ENCODE results near the gene LGR6.
"Not testable (repeated sequence)": the region's sequence is repeated elsewhere in the genome, so short reads cannot be mapped to it uniquely, and the experiment has no call there.

LGR6 gene

GRCh38 chr1:202159534-202160371 lies 33.8 kb upstream of the LGR6 start:
- DNase-seq (ENCODE audit: low read depth) = no peak

DNA sequence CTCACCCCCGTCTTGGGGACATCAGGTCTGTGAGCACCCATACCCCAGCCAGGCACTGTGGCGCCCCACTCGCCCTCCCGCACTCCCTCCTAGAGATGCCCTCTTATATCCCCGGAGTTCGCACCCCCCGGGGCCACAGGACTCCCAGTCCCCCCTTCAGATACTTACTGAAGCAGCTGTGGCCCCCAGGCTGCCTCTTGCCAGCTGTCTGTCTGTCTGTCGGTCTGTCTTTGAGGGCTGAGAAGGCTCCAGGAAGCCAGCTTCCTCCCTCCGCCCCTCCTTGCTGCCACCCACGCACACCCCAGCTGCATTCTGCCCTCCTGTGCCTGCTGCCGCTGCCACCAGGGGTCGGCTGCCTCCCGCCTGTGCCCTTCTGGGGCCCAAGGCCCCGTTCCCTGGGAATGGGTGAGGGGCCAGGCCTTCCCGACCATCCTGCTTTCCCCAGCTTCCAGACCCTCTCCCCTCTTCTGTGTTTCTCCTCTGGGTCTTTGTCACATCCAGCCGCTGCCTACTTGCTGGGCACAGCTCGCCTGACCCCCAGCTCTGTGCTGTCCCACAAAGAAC lies 33.1 kb upstream of the LGR6 start, which contains the start of gene PTPN7:
Gene PTPN7, minus strand, starts transcription at position 226 of the 564 bp plus-strand sequence. CDS start 1,200 bp downstream, outside the sequence.
- DNase-seq (ENCODE audit: low read depth) = no peak

GRCh38 chr1:202161151-202162046 lies 32.2 kb upstream of the LGR6 start:
- DNase-seq (ENCODE audit: low read depth) = no peak

DNA sequence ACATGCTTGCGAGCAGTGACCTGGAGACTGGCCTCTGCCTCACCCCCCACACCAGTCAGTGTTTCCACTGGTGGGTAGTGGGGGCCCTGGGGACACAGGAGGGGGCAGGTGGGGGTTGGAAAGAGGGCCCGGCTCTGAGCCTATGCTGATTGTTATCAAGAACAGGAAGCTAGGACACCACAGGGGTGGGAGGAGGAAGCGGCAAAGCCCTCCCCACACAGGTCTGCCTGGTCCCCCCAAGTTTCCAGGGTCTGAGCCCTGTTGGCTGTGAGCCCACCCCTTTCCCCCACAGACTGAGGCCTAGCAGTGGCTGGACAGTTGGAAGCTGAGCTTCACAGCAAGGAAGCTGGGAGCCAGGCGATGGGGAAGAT lies 31.6 kb upstream of the LGR6 start:
- no peak for DNase-seq (ENCODE audit: low read depth)

DNA sequence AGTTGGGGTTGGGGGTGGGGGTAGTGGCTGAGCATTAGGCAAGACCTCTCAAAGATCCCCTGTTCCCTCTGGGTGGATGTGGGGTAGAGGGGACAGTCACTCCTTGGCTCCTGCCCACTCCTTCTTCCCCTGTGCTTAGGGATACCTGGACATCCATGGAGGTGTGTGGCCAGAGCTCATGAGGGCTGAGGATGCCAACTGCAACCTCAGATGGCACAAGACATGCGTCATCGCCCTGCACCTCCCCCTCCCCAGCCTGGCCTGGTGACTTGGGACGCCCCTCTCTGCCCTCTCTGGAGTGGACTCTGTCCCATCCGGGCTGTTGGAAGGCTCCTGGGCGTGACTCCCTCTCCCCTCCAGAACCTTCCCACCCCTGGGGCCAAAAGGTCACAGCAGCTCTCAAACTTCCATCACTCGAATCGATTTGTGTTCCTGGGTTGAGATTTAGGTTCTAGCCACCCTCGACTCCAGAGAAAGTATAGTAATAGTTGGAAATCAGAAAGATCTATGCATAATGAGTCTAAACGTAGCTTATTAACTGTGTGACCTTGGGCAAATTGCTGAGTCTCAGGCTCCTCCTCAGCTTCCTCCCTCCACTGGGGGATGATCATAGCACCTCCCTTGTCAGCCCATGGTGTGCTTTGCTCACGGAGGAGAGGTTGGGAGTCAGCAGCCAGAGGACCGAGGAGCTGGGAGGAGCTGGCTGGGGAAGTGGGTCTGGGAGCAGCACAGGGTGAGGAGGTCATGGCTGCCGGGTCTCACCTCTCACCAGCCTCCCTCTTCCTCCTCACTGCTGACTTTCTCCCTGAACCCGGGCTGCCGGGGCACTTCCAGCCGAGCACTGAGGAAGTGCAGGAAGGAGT lies 30.9 kb upstream of the LGR6 start:
- no peak for DNase-seq (ENCODE audit: low read depth)

DNA sequence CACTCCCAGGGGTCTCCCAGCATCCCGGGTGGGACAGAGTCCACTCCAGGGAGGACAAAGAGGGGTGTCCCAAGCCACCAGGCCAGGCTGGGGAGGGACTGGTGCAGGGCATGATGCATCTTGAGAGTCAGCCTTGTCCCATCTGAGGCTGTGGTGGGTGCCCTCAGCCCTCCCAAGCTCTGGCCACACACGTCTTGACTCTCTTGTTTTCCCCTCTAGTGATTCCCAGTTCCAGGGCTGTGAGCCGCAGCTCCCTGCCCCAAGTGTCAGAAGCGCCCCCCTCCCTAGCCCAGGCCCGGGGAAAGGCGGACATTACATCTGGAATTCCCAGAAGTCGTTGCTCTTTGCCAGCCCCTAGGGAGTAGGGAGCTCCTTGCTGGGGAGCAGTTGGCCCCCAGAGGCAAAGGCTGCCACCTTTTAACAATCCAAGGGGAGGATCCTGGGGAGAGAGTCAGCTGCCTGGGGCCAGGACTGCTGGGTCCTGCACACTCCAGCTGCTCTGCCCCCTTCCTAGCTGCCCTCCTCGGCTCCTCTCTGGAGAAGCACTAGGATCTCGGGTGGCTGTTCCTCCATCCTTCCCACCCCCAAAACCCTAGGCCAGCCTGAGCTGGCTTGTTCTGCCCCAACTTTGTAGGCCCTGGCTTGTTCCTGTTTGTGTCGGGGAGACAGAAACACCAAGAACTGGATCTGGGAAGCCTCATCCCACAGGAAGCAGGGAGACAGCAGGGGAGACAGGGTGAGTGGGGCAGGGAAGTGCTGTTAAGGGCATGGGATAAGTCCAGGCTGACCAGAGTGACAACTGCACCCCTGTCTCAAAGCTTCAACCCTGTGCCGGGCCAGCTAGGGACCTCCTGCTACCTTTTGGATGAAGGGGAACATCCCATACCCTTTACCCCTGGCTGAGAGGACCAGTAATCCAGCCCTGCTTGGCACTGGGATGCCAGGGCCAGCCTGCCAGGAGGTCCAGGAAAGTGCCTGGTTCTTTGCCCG lies 30.0 kb upstream of the LGR6 start:
- DNase-seq (ENCODE audit: low read depth) = no peak

GRCh38 chr1:202164271-202165037 lies 29.1 kb upstream of the LGR6 start:
- no peak for DNase-seq (ENCODE audit: low read depth)

- DNase-seq (ENCODE audit: low read depth) = no peak
These were observed 28.2 kb upstream of the LGR6 start for GRCh38 chr1:202165267-202165941.

DNA sequence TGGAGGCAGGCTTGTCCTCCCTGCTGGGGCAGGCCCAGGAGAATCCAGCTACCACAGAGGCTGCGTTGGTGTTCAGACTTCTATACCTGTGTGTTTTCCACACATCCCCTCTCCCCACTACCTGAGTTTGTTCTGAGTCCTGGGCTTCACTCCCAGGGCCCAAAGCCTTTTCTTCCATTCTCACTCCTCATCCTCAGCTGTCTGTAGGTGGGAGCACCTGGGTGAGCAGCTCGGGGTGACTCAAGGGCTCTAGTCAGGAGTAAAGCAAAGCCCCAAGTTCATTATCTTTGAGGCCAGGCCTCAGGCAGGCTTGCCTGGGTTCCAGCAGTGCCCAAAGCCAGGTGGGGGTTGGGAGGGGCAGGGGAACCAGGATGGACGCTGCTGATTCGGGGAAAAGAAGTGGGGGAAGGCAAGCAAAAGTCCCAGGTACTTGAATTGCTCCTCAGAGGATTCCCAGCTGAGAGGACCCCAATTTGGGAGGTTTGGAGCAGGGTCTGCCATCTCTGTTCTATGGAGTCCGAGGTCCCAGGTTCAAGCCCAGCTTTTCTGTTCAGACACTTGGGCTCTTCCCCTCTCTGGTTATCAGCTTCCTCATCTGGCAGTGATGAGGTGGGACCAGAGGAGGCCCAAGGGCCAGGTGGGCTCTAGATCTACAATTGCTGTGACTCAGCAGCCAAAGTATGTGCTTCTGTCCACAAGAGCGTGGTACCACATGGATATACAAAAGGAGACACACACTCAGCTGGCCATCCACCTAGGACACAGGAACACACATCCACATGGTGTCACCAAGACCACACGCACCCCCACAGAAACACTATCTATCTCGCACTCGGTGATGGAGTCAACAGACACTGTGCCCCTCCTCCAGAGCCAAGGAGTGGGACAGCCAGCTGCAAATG lies 27.4 kb upstream of the LGR6 start:
- DNase-seq (ENCODE audit: low read depth) = no peak

- not testable (repeated sequence) for DNase-seq (ENCODE audit: low read depth)
These were observed 26.5 kb upstream of the LGR6 start for GRCh38 chr1:202167054-202167453.

DNA sequence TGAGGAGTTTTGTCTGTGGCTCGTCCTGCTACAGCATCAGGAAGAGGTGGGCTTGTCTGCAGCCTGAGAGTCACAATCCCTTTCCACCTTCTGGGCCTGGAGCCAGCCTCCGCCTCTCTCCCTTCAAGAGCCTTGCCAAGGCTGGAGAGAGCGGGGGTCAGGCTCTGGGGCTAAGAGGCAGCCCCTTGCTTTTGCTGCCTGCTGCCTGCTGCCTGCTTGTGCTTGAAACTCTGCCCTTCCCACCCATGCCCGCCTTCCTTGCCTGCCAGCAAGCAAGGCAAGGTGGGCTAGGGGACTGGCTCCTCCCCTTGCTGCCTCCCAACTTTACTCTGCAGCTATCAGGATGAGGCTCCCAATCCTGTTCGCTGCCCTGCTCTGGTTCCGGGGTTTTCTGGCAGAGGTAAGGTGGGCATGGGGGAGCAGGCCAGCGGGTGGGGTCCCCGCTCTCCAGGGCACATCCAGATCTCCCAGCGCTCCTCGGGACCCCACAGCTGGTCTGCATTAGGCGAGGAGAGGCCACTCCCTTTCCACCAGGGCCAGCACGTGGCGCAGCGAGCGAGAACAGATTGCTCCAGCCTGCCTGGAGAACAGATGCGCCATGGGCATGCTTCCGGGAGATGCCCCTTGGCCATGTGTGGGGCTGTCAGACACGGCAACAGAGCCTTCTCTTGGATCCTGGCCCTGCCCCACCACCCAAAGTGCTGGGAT lies 25.7 kb upstream of the LGR6 start:
- DNase-seq (ENCODE audit: low read depth) = no peak

- DNase-seq (ENCODE audit: low read depth) = no peak
These were observed 24.7 kb upstream of the LGR6 start for GRCh38 chr1:202168861-202169260.

- no peak for DNase-seq (ENCODE audit: low read depth)
These were observed 22.9 kb upstream of the LGR6 start for GRCh38 chr1:202170726-202171125.

GRCh38 chr1:202171292-202172014 lies 22.1 kb upstream of the LGR6 start:
- no peak for DNase-seq (ENCODE audit: low read depth)

DNA sequence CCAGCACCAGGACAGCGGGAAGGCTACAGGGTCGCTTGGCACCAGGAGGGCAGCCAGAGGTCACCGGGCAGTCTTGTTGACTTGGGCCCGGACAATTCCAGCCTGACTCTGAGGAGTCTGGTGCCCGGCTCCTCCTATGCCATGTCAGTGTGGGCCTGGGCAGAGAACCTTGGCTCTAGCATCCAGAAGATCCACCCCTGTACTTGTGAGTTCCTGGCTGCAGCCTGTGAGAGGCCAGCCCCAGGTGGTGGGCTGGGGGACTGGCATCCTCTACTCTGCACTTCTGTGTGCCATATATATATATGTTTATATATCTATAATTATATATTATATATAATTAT lies 21.6 kb upstream of the LGR6 start:
- no peak for DNase-seq (ENCODE audit: low read depth)

DNA sequence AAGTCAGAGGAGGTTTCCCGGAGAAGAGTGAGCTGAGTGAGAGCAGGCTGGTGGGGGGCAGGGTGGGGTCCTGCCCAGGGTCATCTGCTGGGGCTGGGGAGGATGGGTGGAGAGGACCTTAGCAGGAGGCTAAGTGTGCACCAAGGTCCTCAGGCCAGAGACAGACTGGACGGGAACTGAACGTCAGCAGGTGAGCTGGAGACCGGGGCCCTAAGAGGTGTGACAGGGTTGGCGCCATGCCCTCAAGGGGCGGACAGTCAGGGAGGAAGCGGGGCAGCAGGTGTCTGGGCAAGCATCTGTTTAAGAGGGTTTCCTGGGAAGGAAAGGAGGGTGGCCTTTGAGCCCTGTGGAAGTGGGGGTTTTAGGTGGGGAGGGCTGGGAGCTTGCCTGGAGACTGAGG lies 19.6 kb upstream of the LGR6 start:
- DNase-seq (ENCODE audit: low read depth) = no peak

Data from GM04503 (cell line).